Measurements from ENCODE around the gene ARID1B.

ARID1B gene

GRCh38 chr6:157108923-157109322 lies 331.7 kb downstream of the ARID1B start:
- no peak overlapping the region for H3K4me3 ChIP-seq (replicated peaks; ENCODE audit: low read depth, low read length)
- no peak for DNase-seq (ENCODE audit: extremely low read depth, low read depth)
- no peak for TF ChIP-seq CTCF (IDR thresholded peaks at IDR 0.05; ENCODE audit: low read depth, low read length, missing control alignments)

GRCh38 chr6:157110607-157111006 lies 333.4 kb downstream of the ARID1B start:
- no peak for DNase-seq (ENCODE audit: extremely low read depth, low read depth)
- no peak overlapping the region for H3K4me3 ChIP-seq (replicated peaks; ENCODE audit: low read depth, low read length)
- TF ChIP-seq CTCF (IDR thresholded peaks at IDR 0.05; ENCODE audit: low read depth, low read length, missing control alignments) = no peak

DNA sequence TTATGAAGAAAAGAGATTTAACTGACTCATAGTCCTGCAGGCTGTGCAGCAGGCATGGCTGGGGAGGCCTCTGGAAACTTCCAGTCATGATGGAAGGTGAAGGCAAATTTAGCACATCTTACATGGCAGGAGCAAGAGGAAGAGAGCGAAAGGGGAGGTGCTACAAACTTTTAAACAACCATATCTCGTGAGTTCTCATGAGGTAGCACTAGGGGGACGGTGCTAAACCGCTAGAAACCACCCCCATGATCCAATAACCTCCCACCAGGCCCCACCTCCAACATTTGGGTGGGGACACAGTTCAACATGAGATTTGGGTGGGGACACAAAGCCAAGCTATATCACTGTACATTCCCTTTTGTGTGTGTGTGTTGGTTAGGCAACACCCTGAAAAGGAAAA lies 336.2 kb downstream of the ARID1B start:
- no peak for DNase-seq (ENCODE audit: extremely low read depth, low read depth)
- TF ChIP-seq CTCF (IDR thresholded peaks at IDR 0.05; ENCODE audit: low read depth, low read length, missing control alignments) = no peak
- H3K4me3 ChIP-seq (replicated peaks; ENCODE audit: low read depth, low read length) = no peak overlapping the region

- DNase-seq (ENCODE audit: extremely low read depth, low read depth) = no peak
- no peak for TF ChIP-seq CTCF (IDR thresholded peaks at IDR 0.05; ENCODE audit: low read depth, low read length, missing control alignments)
- H3K4me3 ChIP-seq (replicated peaks; ENCODE audit: low read depth, low read length) = no peak overlapping the region
These were observed 339.2 kb downstream of the ARID1B start for GRCh38 chr6:157116426-157116825.

DNA sequence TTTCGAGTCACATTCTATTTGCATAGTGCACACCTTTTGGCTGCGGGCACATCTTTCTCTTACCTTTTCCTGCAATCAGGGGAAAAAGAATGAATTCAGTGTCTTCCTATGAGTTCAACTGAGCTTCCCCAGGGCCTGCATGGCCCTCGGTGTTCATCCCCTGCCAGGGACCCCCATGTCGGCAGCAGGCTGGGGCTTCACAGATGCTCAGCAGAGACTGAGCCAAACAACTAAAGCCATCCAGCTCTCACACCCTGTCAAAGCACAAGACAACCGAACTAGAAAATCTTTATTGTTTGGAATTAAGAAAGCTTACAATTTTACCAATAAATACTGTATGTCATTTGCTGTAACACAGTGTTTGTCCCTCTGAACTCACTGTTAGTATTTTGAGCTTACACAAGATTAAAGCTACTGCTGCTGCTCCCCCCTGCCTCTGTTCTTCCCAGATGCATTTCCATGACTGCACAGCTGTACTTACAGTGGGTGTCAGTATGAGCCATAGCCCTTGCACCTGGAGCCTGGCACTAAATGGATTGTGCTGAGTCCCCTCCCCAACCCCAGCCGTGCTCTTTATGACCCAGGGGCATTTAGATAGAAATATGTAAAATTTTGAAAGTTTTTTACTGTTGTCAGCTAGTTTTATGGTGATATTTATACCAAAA lies 340.4 kb downstream of the ARID1B start:
- no peak overlapping the region for H3K4me3 ChIP-seq (replicated peaks; ENCODE audit: low read depth, low read length)
- TF ChIP-seq CTCF (IDR thresholded peaks at IDR 0.05; ENCODE audit: low read depth, low read length, missing control alignments) = no peak
- DNase-seq (ENCODE audit: extremely low read depth, low read depth) = no peak

GRCh38 chr6:157119502-157120027 lies 342.4 kb downstream of the ARID1B start:
- no peak for DNase-seq (ENCODE audit: extremely low read depth, low read depth)
- no peak overlapping the region for H3K4me3 ChIP-seq (replicated peaks; ENCODE audit: low read depth, low read length)
- TF ChIP-seq CTCF (IDR thresholded peaks at IDR 0.05; ENCODE audit: low read depth, low read length, missing control alignments) = no peak
